Gastroesophageal sphincter (tissue), 3 donors: ENCODE results near the gene TMEM150C.

Experiments
- CTCF ChIP-seq, 4 experiments: fragments of 200-600 bp in 2 of 4; fragments of 450-650 bp in 2 of 4; sonication (generic) in 1 of 4; IDR thresholded peaks; one replicate each; pipeline ENCODE4 v1.5.1; 2017 to 2019; ENCODE audit warnings: antibody characterized with exemption in 4 of 4, mild to moderate bottlenecking in 2 of 4, moderate library complexity in 2 of 4
- POLR2AphosphoS5 ChIP-seq: sonication (generic); formaldehyde crosslinking; IDR thresholded peaks from one replicate; pipeline ENCODE4 v1.6.1; 2017; ENCODE audit warnings: antibody characterized with exemption

GRCh38 chr4:82567444-82567843 is 5.7 kb upstream of the TMEM150C start:
- no peak for TF ChIP-seq CTCF (IDR thresholded peaks at IDR 0.05)
- no peak for TF ChIP-seq POLR2AphosphoS5
